RWPE1 (cell line): ENCODE data around the gene ZNF814.
"Not testable (repeated sequence)": the region's sequence is repeated elsewhere in the genome, so short reads cannot be mapped to it uniquely, and the experiment has no call there.

Experiments
- CTCF ChIA-PET: fragments of 350-600 bp; sonication (Branson Sonifier 250); formaldehyde crosslinking; extraction: SDS; loops from one replicate; lab custom pipeline; 2021; lab: Yijun Ruan, JAX
- POLR2A ChIA-PET: fragments of 400-600 bp; formaldehyde crosslinking; extraction: SDS; loops from one replicate; lab custom pipeline; 2020; ENCODE audit warnings: antibody characterized with exemption; ENCODE audit not compliant: low non-redundant PET; lab: Yijun Ruan, JAX
- DNase-seq: peaks from one replicate; pipeline ENCODE4 v3.0.0; 2012; ENCODE audit warnings: low spot score
- H3K27ac ChIP-seq: fragments of 450-650 bp; 2 replicates; pipeline ENCODE4 v1.5.1; 2017
- TF ChIP-seq, protein P1 (sequence below): fragments of 450-650 bp; conservative IDR thresholded peaks from 2 replicates; pipeline ENCODE4 v1.5.1; 2017; ENCODE audit warnings: low read depth, mild to moderate bottlenecking

The ZNF814 gene

DNA sequence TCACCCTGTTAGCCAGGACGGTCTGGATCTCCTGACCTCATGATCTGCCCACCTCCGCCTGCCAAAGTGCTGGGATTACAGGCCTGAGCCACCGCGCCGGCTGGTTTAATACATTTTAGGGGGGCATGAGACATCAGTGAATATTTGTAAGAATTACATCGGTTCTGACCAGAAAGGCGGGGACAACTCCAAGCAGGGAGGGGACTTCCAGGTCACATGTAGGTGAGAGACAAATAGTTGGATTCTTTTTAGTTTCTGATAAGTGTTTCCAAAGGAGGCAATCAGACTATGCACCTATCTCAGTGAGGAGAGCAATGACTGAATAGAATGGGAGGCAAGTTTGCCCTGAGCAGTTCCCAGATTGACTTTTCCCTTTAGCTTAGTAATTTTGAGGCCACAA, 70.5 kb downstream of the ZNF814 start:
- no peak for DNase-seq
- ChIA-PET POLR2A (no interaction called here), CTCF (interaction anchor here (0.8 kb wide), 1 partner anchor 11 kb away, joined by 3 read pairs; no protein-coding TSS in a partner anchor)
- TF ChIP-seq, protein P1, sequence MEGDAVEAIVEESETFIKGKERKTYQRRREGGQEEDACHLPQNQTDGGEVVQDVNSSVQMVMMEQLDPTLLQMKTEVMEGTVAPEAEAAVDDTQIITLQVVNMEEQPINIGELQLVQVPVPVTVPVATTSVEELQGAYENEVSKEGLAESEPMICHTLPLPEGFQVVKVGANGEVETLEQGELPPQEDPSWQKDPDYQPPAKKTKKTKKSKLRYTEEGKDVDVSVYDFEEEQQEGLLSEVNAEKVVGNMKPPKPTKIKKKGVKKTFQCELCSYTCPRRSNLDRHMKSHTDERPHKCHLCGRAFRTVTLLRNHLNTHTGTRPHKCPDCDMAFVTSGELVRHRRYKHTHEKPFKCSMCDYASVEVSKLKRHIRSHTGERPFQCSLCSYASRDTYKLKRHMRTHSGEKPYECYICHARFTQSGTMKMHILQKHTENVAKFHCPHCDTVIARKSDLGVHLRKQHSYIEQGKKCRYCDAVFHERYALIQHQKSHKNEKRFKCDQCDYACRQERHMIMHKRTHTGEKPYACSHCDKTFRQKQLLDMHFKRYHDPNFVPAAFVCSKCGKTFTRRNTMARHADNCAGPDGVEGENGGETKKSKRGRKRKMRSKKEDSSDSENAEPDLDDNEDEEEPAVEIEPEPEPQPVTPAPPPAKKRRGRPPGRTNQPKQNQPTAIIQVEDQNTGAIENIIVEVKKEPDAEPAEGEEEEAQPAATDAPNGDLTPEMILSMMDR, result no peak
- H3K27ac ChIP-seq, result no peak overlapping the region

DNA sequence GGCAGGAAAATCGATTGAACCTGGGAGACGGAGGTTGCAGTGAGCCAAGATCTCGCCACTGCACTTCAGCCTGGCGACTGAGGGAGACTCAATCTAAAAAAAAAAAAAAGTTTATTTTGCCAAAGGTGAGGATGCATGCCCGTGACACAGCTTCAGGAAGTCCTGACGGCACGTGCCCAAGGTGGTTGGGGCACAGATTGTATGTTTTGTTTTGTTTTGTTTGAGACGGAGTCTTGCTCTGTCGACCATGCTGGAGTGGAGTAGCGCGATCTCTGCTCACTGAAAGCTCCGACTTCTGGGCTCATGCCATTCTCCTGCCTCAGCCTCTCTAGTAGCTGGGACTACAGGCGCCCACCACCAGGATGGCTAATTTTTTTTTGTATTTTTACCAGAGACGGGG, 70.9 kb downstream of the ZNF814 start:
- TF ChIP-seq, protein P1, result no peak
- ChIA-PET CTCF (no interaction called here), POLR2A (no interaction called here)
- no peak overlapping the region for H3K27ac ChIP-seq
- DNase-seq, result no peak

DNA sequence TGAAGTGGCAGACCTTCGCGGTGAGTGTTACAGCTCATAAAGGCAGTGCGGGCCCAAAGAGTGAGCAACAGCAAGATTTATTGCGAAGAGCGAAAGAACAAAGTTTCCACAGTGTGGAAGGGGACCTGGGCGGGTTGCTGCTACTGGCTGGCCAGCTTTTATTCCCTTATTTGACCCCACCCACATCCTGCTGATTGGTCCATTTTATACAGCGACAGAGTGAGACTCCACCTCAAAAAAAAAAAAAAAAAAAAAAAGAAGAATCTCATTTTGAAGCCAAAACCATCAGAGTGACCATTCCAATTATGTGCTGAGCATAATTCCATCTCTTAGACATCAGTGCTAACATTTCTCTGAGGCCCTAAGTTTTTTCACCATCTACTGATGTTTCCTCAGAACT, 72.2 kb downstream of the ZNF814 start:
- TF ChIP-seq, protein P1, result no peak
- CTCF ChIA-PET, result interaction anchor here (0.6 kb wide), 1 partner anchor 22 kb away, joined by 3 read pairs; no protein-coding TSS in a partner anchor
- H3K27ac ChIP-seq, result no peak overlapping the region
- POLR2A ChIA-PET, result no interaction called here
- DNase-seq, result no peak

DNA sequence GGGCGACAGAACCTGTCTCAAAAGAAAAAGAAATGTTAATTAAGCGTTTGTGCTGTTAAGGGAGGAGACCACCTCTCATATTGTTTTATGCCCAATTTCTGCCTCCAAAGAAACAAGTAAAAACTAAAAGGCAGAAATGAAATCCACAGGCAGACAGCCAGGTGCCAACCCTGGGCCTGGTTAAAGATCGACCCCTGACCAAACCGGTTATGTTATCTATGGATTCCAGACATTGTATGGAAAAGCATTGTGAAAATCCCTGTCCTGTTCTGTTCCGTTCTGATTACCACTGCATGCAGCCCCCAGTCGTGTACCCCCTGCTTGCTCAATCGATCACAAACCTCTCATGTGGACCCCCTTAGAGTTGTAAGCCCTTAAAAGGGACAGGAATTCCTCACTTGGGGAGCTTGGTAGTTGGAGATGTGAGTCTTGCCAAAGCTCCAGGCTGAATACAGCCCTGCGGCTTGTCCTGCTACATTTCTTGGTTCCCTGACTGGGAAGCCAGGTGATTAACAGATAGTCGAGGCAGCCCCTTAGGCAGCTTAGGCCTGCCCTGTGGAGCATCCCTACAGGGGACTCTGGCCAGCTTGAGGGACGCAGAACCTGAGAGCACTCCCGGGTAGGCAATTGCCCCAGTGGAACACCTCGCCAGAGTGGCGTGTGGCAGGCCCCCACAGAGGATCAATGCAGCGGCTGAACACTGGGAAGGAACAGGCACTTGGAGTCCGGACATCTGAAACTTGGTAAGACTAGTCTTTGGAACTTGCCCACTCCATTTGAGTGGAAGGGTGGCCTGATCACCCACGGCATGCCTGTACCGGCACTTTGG, 73.4 kb downstream of the ZNF814 start:
- CTCF ChIA-PET, result no interaction called here
- DNase-seq, result no peak
- POLR2A ChIA-PET, result interaction anchor here (0.6 kb wide), 1 partner anchor 11 kb away, joined by 4 read pairs; no protein-coding TSS in a partner anchor
- H3K27ac ChIP-seq, result peak overlapping the region; percentile 71
- TF ChIP-seq, protein P1, result no peak

DNA sequence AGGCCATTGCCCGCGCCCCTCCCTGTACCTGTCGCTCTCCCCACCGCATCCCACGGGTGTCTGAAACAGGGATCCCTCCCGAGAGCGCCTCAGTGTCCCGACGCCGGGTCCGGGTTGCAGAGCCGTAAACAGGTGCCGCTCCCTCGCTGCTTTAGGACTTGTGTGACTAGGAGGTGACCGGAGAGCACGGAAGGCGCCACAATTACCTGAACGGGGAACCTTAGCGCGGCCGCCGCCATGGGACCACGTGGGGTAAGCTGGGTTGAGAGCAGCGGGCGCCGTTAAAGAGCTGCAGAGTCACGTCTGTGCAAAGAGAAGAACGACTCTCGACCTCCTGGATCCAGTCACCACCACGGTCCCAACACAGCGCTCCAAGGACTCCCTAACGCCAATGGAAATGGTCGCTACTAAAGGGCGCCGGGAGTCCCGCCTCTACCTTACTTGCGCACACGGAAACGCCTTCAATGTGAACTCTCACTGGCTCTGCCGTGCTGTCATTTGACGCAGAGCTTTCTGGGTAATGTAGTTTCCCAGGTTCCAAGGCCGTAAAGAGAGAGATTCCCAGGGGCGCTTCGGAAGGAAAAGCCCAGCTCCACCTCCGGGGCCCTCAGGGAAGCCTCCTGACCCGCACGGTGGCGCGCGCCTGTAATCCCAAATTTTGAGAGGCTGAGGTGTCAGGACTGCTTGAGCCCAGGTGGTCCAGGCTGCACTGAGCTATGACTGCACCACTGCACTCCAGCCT, 74.2 kb downstream of the ZNF814 start, which contains the start of gene ZNF552:
Gene ZNF552 (minus strand): TSS at position 409 of the 742 bp plus-strand sequence. CDS start 170 bp downstream, at position 239.
- DNase-seq, result peak; percentile 79
- TF ChIP-seq, protein P1, result no peak
- ChIA-PET CTCF (no interaction called here), POLR2A (interaction anchor here (0.6 kb wide), 1 partner anchor 11 kb away, joined by 4 read pairs; no protein-coding TSS in a partner anchor)
- peak within 1 kb of the TSS; percentile 71 for H3K27ac ChIP-seq

DNA sequence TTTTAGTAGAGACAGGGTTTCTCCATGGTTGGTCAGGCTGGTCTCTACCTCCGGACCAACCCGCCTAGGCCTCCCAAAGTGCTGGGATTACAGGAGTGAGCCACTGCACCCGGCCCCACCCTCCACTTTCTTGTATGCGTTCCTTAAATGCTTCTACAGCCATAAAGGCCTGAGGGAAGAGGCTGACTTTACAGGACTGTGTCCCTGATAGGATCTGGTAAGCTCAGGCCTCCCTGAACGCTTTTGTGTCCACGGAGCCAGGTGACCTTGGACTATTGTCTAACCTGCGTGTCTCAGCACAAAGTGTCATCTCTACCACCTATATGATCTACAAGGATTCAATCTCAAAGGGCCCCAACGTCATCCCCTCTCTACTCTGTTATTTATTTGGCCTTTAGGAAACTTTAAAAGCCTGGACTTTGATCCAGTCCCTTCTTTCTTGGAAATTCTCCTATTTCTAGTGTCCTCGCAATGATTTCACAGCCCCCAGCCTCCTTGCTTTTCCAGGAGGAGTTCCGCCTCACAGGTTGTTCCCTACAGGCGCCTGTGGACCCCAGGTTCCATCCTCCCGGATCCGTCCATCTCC, 74.8 kb downstream of the ZNF814 start:
- DNase-seq, result peak; percentile 18
- TF ChIP-seq, protein P1, result no peak
- peak overlapping the region; percentile 71 for H3K27ac ChIP-seq
- POLR2A ChIA-PET, result no interaction called here
- CTCF ChIA-PET, result interaction anchor here (0.7 kb wide), 1 partner anchor 28 kb away, joined by 6 read pairs; no protein-coding TSS in a partner anchor

DNA sequence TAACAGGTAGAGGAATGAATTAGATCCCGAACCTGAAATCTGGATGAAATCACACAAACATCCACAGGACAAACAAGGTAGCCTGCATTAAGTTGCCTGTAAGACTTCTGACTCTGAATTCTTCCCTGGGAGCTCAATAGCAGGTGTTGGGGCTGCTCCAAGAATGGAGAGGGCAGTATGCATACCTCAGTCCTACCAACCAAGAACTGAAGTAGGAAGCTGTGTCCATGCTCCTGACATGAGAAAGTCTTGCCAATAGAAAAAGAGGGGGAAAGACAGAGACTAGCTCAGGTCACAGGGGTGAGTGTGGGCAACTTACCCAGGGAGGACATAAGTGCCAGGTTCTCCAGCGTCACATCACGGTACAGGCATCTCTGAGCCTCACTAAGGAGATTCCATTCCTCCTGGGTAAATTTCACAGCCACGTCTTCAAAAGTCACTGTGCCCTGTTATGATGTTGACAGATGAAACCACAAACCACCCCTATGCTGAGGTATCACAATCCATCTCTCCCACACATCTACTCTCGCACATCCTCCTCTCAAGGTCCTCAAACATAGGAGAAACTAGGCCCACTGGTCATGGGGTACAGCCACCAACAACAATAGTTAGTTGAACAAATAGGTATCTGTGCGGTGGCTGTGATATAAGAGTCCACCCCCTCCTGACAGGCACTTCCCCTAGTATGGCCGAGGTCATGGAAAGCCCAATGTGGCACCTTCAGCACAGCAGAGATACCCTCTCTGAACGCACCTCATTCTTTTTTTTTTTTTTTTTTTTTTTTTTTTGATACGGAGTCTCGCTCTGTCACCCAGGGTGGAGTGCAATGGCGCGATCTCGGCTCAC, 75.6 kb downstream of the ZNF814 start:
- DNase-seq, POLR2A ChIA-PET: not testable (repeated sequence)
- CTCF ChIA-PET, result interaction anchor here (0.6 to 0.7 kb wide), 2 partner anchors 27 to 229 kb away, joined by 3 to 6 read pairs; partner anchors contain the start of gene ZIK1
- peak overlapping the region; percentile 71; the same call in 1 of the 2 replicates for H3K27ac ChIP-seq
